MV-4-11 (cell line): Measurements from ENCODE around the gene CMSS1.

Experiments used
- DNase-seq: peaks from one replicate; lab custom pipeline; 2025; lab: John Stamatoyannopoulos, UW

The CMSS1 gene

GRCh38 chr3:99999536-99999935 is 181.9 kb downstream of the CMSS1 start:
- no peak for DNase-seq

- no peak for DNase-seq
These were observed 183.4 kb downstream of the CMSS1 start for GRCh38 chr3:100001083-100001482.

GRCh38 chr3:100001526-100002270 is 184.0 kb downstream of the CMSS1 start:
- DNase-seq, result no peak

GRCh38 chr3:100002599-100003350 is 185.1 kb downstream of the CMSS1 start:
- no peak for DNase-seq

GRCh38 chr3:100003609-100004503 is 186.2 kb downstream of the CMSS1 start:
- no peak for DNase-seq

- no peak for DNase-seq
These were observed 187.3 kb downstream of the CMSS1 start for GRCh38 chr3:100004931-100005330.

GRCh38 chr3:100005665-100006393 is 188.2 kb downstream of the CMSS1 start:
- DNase-seq, result no peak

- no peak for DNase-seq
These were observed 189.1 kb downstream of the CMSS1 start for GRCh38 chr3:100006570-100007271.

- no peak for DNase-seq
These were observed 189.7 kb downstream of the CMSS1 start for GRCh38 chr3:100007313-100007712.

GRCh38 chr3:100008081-100008698 is 190.5 kb downstream of the CMSS1 start:
- no peak for DNase-seq

- DNase-seq, result no peak
These were observed 191.8 kb downstream of the CMSS1 start for GRCh38 chr3:100009276-100010086.

GRCh38 chr3:100010087-100010417 is 192.4 kb downstream of the CMSS1 start:
- no peak for DNase-seq

GRCh38 chr3:100018806-100019205 is 201.1 kb downstream of the CMSS1 start:
- DNase-seq, result no peak

GRCh38 chr3:100019719-100020118 is 202.1 kb downstream of the CMSS1 start:
- DNase-seq, result no peak

- no peak for DNase-seq
These were observed 203.4 kb downstream of the CMSS1 start for GRCh38 chr3:100020876-100021644.

GRCh38 chr3:100022506-100022905 is 204.8 kb downstream of the CMSS1 start:
- DNase-seq, result no peak

GRCh38 chr3:100023150-100023549 is 205.5 kb downstream of the CMSS1 start:
- DNase-seq, result no peak

- no peak for DNase-seq
These were observed 205.9 kb downstream of the CMSS1 start for GRCh38 chr3:100023595-100023994.
